ENCODE results near the gene NUMA1. TPM values are rescaled to one million over a fixed set of nuclear protein-coding genes. Genes with fewer than 3 reads are reported as not detected.

NUMA1 gene
- total and polyA plus RNA-seq, 4 donors = 79.9 to 277 (median 164) TPM

DNA sequence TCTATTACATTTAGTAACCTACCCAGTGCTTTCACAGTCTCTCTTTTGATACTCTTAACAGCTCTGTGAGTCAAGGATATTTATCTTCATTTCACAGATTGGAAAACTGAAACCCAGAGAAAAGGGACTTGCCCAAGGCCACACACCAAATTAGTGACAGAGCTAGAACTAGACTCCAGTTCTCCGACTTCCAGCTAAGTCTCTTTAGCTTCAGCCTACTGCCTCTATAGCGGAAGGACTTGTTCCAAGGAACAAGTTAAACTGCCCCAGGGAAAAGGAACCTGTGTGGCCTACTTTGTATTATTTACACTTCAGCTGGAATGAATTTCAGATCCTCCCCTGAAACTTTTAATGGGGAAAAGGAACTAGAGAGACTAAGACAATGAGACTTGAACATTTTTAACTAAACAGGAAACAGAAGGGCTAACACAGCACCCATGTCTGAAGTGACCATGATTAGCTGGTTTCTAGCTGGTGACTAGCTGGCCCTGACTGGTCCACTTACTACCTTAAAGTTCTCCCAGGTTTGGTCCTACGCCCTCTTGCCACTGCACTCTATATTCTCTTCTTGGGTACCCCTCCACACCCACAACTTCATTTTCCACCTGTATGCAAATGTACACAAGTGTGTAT is 1.6 kb upstream of the NUMA1 start:
- no peak for ATAC-seq (ENCODE audit: insufficient read depth, low FRiP score)
- no peaks in the 10 kb centered on the region for H3K9me3 ChIP-seq (ENCODE audit: control insufficient read depth in 4 of 4, insufficient read depth in 3 of 4, low read length in 3 of 4)
- H3K4me1 ChIP-seq (ENCODE audit: control insufficient read depth in 5 of 5, insufficient read depth in 5 of 5, low read length in 5 of 5) = peaks cover 0 to 21% (median 0%) of the 10 kb centered on the region in 5 donors
- no peak overlapping the region for H3K4me3 ChIP-seq
- no peaks in the 10 kb centered on the region for H3K27me3 ChIP-seq (ENCODE audit: control insufficient read depth in 3 of 3, insufficient read depth in 3 of 3, low read length in 2 of 3)
- peak overlapping the region in 1 of 2 donors; percentile 93 for H3K27ac ChIP-seq (ENCODE audit: low read depth in 1 of 2, low read length in 1 of 2)
- H3K36me3 ChIP-seq (ENCODE audit: control insufficient read depth in 4 of 4, insufficient read depth in 4 of 4, low read length in 4 of 4) = peaks cover 0 to 7% (median 3%) of the 10 kb centered on the region in 4 donors
- DNase-seq = peak in 2 of 3 donors; percentile 34 to 42
- 76 to 87% methylated on average over 3 of the region's 3 CpGs for WGBS, 2 donors
- TF ChIP-seq, protein P1, sequence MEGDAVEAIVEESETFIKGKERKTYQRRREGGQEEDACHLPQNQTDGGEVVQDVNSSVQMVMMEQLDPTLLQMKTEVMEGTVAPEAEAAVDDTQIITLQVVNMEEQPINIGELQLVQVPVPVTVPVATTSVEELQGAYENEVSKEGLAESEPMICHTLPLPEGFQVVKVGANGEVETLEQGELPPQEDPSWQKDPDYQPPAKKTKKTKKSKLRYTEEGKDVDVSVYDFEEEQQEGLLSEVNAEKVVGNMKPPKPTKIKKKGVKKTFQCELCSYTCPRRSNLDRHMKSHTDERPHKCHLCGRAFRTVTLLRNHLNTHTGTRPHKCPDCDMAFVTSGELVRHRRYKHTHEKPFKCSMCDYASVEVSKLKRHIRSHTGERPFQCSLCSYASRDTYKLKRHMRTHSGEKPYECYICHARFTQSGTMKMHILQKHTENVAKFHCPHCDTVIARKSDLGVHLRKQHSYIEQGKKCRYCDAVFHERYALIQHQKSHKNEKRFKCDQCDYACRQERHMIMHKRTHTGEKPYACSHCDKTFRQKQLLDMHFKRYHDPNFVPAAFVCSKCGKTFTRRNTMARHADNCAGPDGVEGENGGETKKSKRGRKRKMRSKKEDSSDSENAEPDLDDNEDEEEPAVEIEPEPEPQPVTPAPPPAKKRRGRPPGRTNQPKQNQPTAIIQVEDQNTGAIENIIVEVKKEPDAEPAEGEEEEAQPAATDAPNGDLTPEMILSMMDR (IDR thresholded peaks at IDR 0.05; ENCODE audit: control extremely low read depth, extremely low read depth) = no peak
- H3K9ac ChIP-seq (ENCODE audit: insufficient read depth in 1 of 2, low read length in 2 of 2) = no peak overlapping the region

DNA sequence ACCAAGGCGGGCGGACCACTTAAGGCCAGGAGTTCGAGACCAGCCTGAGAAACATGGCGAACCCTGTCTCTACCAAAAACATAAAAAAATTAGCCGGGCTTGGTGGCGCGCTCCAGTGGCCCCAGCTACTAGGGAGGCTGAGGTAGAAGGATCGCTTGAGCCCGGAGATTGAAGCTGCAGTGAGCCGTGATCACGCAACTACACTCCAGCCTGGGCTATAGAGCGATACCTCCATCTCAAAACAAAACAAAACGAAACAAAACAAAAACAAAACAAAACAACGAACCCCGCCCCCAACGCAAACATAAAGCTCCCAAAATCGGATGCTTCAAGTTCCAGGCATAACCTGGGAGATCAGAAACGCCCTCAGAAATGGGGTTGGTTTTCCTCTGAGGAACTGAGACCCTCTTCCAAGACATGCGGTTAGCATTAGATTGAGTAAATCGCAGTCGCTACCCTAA is 872 bp upstream of the NUMA1 start:
- Histone ChIP-seq H3K36me3 (ENCODE audit: control insufficient read depth in 4 of 4, insufficient read depth in 4 of 4, low read length in 4 of 4) (peaks cover 0 to 7% (median 2%) of the 10 kb centered on the region in 4 donors), H3K4me1 (ENCODE audit: control insufficient read depth in 5 of 5, insufficient read depth in 5 of 5, low read length in 5 of 5) (peaks cover 0 to 21% (median 0%) of the 10 kb centered on the region in 5 donors), H3K4me3 (peak overlapping the region; percentile 50), H3K9ac (ENCODE audit: insufficient read depth in 1 of 2, low read length in 2 of 2) (peak overlapping the region; percentile 69 to 96), H3K27ac (ENCODE audit: low read depth in 1 of 2, low read length in 1 of 2) (peak overlapping the region; percentile 91 to 93), H3K27me3 (ENCODE audit: control insufficient read depth in 3 of 3, insufficient read depth in 3 of 3, low read length in 2 of 3) (no peaks in the 10 kb centered on the region), H3K9me3 (ENCODE audit: control insufficient read depth in 4 of 4, insufficient read depth in 3 of 4, low read length in 3 of 4) (no peaks in the 10 kb centered on the region)
- no peak for ATAC-seq (ENCODE audit: insufficient read depth, low FRiP score)
- DNase-seq = no peak
- TF ChIP-seq, protein P1 (IDR thresholded peaks at IDR 0.05; ENCODE audit: control extremely low read depth, extremely low read depth) = no peak
- 74 to 75% methylated on average over 21 of the region's 21 CpGs for WGBS, 2 donors

DNA sequence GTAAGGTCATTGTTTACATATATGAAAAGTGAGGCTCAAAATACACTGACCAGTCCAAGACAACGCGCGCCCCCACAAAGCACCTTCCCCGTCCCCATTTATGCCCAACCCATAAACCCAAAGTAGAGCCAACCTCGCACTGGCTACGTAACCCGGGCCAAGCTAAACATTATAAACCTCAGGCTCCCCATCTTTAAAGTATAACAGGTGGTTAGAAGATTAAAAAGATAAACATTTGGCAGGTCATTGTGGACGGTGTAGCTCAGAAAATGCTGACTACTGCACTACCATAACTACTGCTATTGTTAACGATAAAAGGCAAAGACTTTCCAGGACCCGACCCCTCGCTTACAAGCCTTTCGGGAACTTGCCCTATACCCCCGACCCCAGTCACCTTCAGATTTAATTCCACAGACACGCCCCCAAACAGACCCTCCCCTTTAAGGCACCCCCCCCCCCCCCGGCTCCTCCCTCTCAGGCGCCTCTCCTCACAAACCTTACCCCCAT is 470 bp downstream of the NUMA1 start:
- peak overlapping the region; percentile 93 to 95 for H3K27ac ChIP-seq (ENCODE audit: low read depth in 1 of 2, low read length in 1 of 2)
- TF ChIP-seq, protein P1 (IDR thresholded peaks at IDR 0.05; ENCODE audit: control extremely low read depth, extremely low read depth) = no peak
- DNase-seq = peak in 1 of 3 donors; percentile 70
- peaks cover 0 to 2% (median 0%) of the 10 kb centered on the region in 4 donors for H3K36me3 ChIP-seq (ENCODE audit: control insufficient read depth in 4 of 4, insufficient read depth in 4 of 4, low read length in 4 of 4)
- peak overlapping the region; percentile 67 for H3K4me3 ChIP-seq
- H3K9ac ChIP-seq (ENCODE audit: insufficient read depth in 1 of 2, low read length in 2 of 2) = peak overlapping the region; percentile 83 to 94
- 6 to 7% methylated on average over 15 to 16 of the region's 16 CpGs for WGBS, 2 donors
- H3K4me1 ChIP-seq (ENCODE audit: control insufficient read depth in 5 of 5, insufficient read depth in 5 of 5, low read length in 5 of 5) = peaks cover 0 to 21% (median 3%) of the 10 kb centered on the region in 5 donors
- H3K27me3 ChIP-seq (ENCODE audit: control insufficient read depth in 3 of 3, insufficient read depth in 3 of 3, low read length in 2 of 3) = no peaks in the 10 kb centered on the region
- H3K9me3 ChIP-seq (ENCODE audit: control insufficient read depth in 4 of 4, insufficient read depth in 3 of 4, low read length in 3 of 4) = no peaks in the 10 kb centered on the region
- ATAC-seq (ENCODE audit: insufficient read depth, low FRiP score) = peak; percentile 16
